AG09309 (cell line): ENCODE results near the gene ZNF677.
"Not testable (repeated sequence)": the region's sequence is repeated elsewhere in the genome, so short reads cannot be mapped to it uniquely, and the experiment has no call there.

Source experiments
- DNase-seq: peaks from one replicate; pipeline ENCODE4 v3.0.0-alpha.2; 2010; ENCODE audit warnings: low read depth
- H3K4me3 ChIP-seq: 2 replicates; pipeline ENCODE4 v1.5.1; 2011; ENCODE audit warnings: mild to moderate bottlenecking, low read depth, low read length, moderate library complexity; ENCODE audit not compliant: control insufficient read depth
- CTCF ChIP-seq: IDR thresholded peaks from 2 replicates; pipeline ENCODE4 v1.5.1; 2011; ENCODE audit warnings: mild to moderate bottlenecking, low read depth, low read length, inconsistent platforms; ENCODE audit not compliant: insufficient read depth, control insufficient read depth; ENCODE audit errors: missing control alignments

Gene ZNF677

GRCh38 chr19:53272044-53272443 is 17.4 kb upstream of the ZNF677 start:
- TF ChIP-seq CTCF: no peak
- DNase-seq: no peak
- H3K4me3 ChIP-seq: no peak overlapping the region

GRCh38 chr19:53269861-53270260 is 15.2 kb upstream of the ZNF677 start:
- not testable (repeated sequence) for H3K4me3 ChIP-seq, DNase-seq

- not testable (repeated sequence) for H3K4me3 ChIP-seq, DNase-seq
These were observed 12.9 kb upstream of the ZNF677 start, which contains the start of gene VN1R4 for GRCh38 chr19:53267623-53268022. TSS of gene VN1R4 (minus strand) at chr19:53267723. CDS start at chr19:53267665, 58 bp downstream.

GRCh38 chr19:53257715-53258342 is 3.2 kb upstream of the ZNF677 start, which contains the start of gene VN1R2:
TSS of gene VN1R2 (plus strand) at chr19:53258292. CDS start at chr19:53258376, 84 bp downstream.
- not testable (repeated sequence) for DNase-seq, H3K4me3 ChIP-seq

- H3K4me3 ChIP-seq: no peak overlapping the region
- DNase-seq: no peak
- TF ChIP-seq CTCF: no peak
These were observed 8.2 kb downstream of the ZNF677 start for GRCh38 chr19:53246498-53246897.

GRCh38 chr19:53237114-53237777 is 17.4 kb downstream of the ZNF677 start:
- no peak for TF ChIP-seq CTCF
- no peak for DNase-seq
- H3K4me3 ChIP-seq: no peak overlapping the region

GRCh38 chr19:53224606-53225005 is 30.1 kb downstream of the ZNF677 start:
- TF ChIP-seq CTCF: no peak
- no peak overlapping the region for H3K4me3 ChIP-seq
- DNase-seq: no peak

- DNase-seq, H3K4me3 ChIP-seq: not testable (repeated sequence)
These were observed 32.0 kb downstream of the ZNF677 start for GRCh38 chr19:53222716-53223115.
